SU-DHL-6 (cell line): Measurements from ENCODE around the gene HOXA9.

Source experiments
- EZH2phosphoT487 ChIP-seq: fragments of 200-600 bp; sonication (generic), shearing (Covaris generic); conservative IDR thresholded peaks from 2 replicates; pipeline ENCODE4 v1.6.1; 2018; ENCODE audit warnings: mild to moderate bottlenecking, antibody characterized with exemption, low read length, moderate library complexity, mixed read lengths
- TF ChIP-seq, protein P1 (sequence below): fragments of 200-600 bp; sonication (generic); IDR thresholded peaks from one replicate; pipeline ENCODE4 v1.5.1; 2017; ENCODE audit warnings: antibody characterized with exemption, mild to moderate bottlenecking, low read length, moderate library complexity; ENCODE audit not compliant: insufficient read depth, poor library complexity, severe bottlenecking

GRCh38 chr7:27125986-27126394, 39.3 kb downstream of the HOXA9 start:
- TF ChIP-seq, protein P1, sequence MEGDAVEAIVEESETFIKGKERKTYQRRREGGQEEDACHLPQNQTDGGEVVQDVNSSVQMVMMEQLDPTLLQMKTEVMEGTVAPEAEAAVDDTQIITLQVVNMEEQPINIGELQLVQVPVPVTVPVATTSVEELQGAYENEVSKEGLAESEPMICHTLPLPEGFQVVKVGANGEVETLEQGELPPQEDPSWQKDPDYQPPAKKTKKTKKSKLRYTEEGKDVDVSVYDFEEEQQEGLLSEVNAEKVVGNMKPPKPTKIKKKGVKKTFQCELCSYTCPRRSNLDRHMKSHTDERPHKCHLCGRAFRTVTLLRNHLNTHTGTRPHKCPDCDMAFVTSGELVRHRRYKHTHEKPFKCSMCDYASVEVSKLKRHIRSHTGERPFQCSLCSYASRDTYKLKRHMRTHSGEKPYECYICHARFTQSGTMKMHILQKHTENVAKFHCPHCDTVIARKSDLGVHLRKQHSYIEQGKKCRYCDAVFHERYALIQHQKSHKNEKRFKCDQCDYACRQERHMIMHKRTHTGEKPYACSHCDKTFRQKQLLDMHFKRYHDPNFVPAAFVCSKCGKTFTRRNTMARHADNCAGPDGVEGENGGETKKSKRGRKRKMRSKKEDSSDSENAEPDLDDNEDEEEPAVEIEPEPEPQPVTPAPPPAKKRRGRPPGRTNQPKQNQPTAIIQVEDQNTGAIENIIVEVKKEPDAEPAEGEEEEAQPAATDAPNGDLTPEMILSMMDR, result no peak
- TF ChIP-seq EZH2phosphoT487, result no peak
